ENCODE measurements around the gene ANAPC10.

DNA sequence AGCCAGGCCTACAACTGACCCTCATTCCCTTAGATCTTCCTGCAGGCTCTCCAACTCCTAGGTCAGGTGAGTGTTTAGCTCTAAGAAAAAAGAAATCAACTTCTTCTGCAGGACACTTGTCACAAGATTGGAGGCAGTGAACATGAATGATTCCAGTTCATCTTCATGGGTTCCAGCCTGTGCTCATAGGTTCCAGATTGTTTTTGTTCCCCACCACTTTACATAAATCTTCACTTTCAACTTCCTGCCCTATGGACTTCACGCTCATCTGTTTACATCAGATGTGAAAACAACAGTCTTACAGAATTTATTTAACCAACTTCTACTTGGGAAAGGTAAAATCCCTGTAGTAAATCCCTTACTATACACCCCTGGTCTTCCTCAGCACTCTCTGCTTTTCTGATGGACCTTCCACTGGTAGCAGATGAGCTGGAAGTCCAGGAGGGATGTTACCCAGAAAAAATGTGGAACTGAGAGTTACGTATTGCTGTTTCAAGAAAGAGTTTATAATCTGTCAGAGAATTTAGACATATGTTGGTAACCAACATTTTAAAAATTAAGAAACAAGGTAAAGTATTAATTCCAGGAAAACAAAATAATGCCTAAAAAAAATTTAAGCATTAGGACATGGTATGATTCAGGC lies 62.4 kb downstream of the ANAPC10 start:
- TF ChIP-seq, protein P1, sequence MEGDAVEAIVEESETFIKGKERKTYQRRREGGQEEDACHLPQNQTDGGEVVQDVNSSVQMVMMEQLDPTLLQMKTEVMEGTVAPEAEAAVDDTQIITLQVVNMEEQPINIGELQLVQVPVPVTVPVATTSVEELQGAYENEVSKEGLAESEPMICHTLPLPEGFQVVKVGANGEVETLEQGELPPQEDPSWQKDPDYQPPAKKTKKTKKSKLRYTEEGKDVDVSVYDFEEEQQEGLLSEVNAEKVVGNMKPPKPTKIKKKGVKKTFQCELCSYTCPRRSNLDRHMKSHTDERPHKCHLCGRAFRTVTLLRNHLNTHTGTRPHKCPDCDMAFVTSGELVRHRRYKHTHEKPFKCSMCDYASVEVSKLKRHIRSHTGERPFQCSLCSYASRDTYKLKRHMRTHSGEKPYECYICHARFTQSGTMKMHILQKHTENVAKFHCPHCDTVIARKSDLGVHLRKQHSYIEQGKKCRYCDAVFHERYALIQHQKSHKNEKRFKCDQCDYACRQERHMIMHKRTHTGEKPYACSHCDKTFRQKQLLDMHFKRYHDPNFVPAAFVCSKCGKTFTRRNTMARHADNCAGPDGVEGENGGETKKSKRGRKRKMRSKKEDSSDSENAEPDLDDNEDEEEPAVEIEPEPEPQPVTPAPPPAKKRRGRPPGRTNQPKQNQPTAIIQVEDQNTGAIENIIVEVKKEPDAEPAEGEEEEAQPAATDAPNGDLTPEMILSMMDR (conservative IDR thresholded peaks at IDR 0.05): no peak
- TF ChIP-seq ZFX (IDR thresholded peaks at IDR 0.05): no peak
